GM19240 (cell line): ENCODE measurements around the gene OR4A16.

Experiments
- DNase-seq: peaks from one replicate; pipeline ENCODE4 v3.0.0; 2011; ENCODE audit warnings: low spot score; ENCODE audit not compliant: insufficient read length

OR4A16 gene, protein sequence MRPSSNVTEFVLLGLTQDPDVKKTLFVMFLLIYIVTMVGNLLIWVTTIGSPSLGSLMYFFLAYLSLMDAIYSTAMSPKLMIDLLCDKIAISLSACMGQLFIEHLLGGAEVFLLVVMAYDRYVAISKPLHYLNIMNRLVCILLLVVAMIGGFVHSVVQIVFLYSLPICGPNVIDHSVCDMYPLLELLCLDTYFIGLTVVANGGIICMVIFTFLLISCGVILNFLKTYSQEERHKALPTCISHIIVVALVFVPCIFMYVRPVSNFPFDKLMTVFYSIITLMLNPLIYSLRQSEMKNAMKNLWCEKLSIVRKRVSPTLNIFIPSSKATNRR

DNA sequence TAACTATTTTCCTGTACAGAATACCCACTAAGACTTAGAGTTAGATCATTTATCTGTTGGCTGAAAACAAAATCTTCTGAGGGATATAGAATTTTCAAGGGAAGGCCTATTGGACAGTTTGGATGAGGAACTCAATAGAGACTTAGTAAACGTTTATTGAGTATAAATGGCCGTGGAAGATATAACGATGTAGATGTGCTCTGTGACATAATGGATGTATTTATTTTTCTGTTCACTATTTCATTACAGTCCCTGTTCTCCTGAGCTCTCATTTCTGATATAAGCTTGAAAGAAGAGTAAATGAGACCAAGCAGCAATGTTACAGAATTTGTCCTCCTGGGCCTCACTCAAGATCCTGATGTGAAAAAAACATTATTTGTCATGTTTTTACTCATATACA is at the start of gene OR4A16:
Gene OR4A16, plus strand, starts transcription at position 301 of the 400 bp plus-strand sequence. Its CDS starts 0 bp downstream, at position 301.
- DNase-seq: no peak

DNA sequence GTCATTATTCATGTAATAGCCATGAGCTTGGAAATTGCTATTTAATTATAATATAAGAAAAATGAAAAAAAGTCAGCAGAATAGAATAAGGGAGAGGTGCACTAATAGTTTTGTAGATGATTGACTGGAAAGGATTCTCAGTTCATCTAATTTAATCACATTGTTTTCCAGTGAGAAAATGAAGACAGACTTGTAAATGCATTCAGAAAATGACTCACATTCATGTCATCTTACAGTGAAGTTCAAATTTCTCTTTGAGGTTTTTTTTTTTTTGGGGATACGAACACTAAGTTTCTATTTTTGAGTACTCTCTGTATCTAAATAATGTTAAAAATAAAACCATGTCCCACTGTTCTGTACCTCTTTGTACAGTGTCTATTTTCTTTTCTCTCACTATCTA is 18.5 kb upstream of the OR4A16 start:
- no peak for DNase-seq

GRCh38 chr11:55345306-55345705 is 2.3 kb downstream of the OR4A16 start:
- DNase-seq: no peak

GRCh38 chr11:55349032-55349431 is 6.0 kb downstream of the OR4A16 start:
- DNase-seq: no peak

DNA sequence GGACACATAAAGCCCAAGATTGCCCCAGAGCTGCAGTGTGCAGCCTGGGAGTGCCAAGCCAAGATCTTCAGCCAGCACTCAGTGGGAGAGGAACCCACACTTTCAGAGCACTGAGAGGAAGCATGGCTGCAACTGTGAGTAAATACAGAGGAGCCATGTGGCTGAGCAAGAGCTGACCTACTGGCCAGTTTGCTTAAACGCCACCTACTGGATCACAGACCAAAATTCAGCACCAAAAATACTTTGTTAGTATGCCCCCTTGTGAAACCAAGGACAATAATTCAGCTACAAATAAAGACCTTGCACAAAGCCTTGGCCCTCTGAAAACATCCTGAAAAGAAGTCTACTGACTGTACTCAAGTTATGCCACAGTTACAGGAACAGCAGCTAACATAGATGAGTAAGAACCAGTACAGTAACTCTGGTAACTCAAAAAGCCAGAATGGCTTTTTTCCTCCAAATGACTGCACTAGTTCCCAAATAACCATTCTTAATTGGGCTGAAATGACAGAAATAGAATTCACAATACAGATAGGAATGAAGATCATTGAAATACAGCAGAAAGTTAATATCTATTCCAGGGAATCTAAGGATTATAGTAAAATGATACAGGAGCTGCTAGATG is 14.7 kb downstream of the OR4A16 start:
- no peak for DNase-seq

GRCh38 chr11:55367674-55368073 is 24.7 kb downstream of the OR4A16 start, which contains the start of gene OR4A15:
TSS of gene OR4A15 (plus strand) at chr11:55367974. CDS start at chr11:55367974, 0 bp downstream.
- no peak for DNase-seq
